ENCODE data around the gene FNDC7. TPM values are rescaled to one million over a fixed set of nuclear protein-coding genes. Genes with fewer than 3 reads are reported as not detected.
"Not testable (repeated sequence)": the region's sequence is repeated elsewhere in the genome, so short reads cannot be mapped to it uniquely, and the experiment has no call there.

Gene FNDC7, protein sequence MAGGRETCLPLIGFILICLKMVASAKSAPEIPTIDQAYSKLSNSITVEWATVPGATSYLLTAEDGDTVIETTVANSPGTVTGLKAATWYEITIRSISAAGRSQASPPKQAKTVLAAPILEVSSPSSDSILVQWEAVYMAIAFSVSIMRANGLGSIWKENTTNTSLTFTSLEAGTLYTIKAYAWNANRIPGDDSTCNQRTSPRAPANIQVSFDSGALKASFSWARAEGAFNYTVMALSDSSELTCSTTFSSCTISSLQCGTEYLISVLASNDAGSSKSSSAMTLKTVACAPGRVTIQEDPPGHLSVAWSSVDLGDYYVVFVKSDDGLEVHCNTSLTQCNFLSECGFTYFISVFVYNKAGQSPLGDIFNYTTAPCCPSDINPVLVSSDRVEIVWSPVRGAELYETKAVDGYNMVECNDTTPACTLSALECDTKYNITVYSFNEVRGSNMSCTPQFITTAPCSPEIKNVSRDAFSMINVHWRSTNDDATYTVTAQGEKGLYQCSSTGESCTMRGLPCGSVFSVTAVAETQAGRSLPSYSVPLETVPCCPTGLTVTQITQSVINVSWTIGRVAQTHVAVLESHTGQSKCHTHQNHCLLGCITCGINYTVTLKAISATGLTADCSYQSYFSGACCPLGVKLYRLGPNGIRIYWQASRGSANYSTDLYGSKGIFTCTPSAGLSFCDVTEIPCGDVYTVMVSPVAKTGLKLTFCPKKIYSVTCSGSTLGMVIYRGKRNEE
- not detected for total RNA-seq

- no peak within 1 kb of the TSS for H3K9ac ChIP-seq (ENCODE audit: low read depth in 1 of 3, low read length in 3 of 3)
- H3K27ac ChIP-seq (ENCODE audit: low read depth, low read length) = no peak within 1 kb of the TSS
- no peaks in the 10 kb centered on the region for H3K9me3 ChIP-seq (ENCODE audit: control insufficient read depth in 3 of 3, low read length in 3 of 3)
- no peak within 1 kb of the TSS for H3K4me3 ChIP-seq (ENCODE audit: low read length in 3 of 3)
- peaks cover 0 to 3% (median 0%) of the 10 kb centered on the region in 3 donors for H3K27me3 ChIP-seq (ENCODE audit: control insufficient read depth in 3 of 3, insufficient read depth in 3 of 3, low read length in 3 of 3)
- H3K36me3 ChIP-seq (ENCODE audit: control insufficient read depth in 3 of 3, insufficient read depth in 3 of 3, low read length in 3 of 3) = no peaks in the 10 kb centered on the region
- no peaks in the 10 kb centered on the region for H3K4me1 ChIP-seq (ENCODE audit: control insufficient read depth in 3 of 3, insufficient read depth in 3 of 3, low read length in 3 of 3)
These were observed at the start of gene FNDC7 for GRCh38 chr1:108712606-108713150. Gene FNDC7, plus strand, starts transcription at chr1:108712908. Its CDS starts 26 bp downstream, at chr1:108712934.

- H3K27ac ChIP-seq (ENCODE audit: low read depth, low read length) = no peak overlapping the region
- H3K27me3 ChIP-seq (ENCODE audit: control insufficient read depth in 3 of 3, insufficient read depth in 3 of 3, low read length in 3 of 3) = no peaks in the 10 kb centered on the region
- H3K4me3 ChIP-seq (ENCODE audit: low read length in 3 of 3) = no peak overlapping the region
- no peak overlapping the region for H3K9ac ChIP-seq (ENCODE audit: low read depth in 1 of 3, low read length in 3 of 3)
- H3K4me1 ChIP-seq (ENCODE audit: control insufficient read depth in 3 of 3, insufficient read depth in 3 of 3, low read length in 3 of 3) = peaks cover 0 to 7% (median 3%) of the 10 kb centered on the region in 3 donors
- H3K36me3 ChIP-seq (ENCODE audit: control insufficient read depth in 3 of 3, insufficient read depth in 3 of 3, low read length in 3 of 3) = no peaks in the 10 kb centered on the region
- no peaks in the 10 kb centered on the region for H3K9me3 ChIP-seq (ENCODE audit: control insufficient read depth in 3 of 3, low read length in 3 of 3)
These were observed 49.6 kb upstream of the FNDC7 start for GRCh38 chr1:108663074-108663473.

DNA sequence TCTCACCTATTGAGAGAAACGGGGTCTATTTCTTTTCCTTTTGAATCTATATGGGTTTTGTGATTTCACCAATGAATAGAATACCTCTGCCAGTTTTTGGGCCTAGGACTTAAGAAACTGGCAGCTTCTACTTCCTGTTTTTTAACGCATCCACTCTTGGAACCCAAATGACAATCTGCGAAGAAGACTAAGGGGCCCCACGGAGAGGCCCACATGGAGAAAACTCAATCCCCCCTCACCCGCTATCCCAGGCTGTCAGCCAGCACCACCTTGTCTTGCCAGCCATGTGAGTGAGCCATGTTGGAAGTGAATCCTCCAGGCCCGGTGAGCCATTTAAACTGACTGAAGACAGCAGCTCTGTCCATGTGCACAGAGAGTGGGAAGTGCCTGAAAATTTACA, 48.2 kb upstream of the FNDC7 start:
- no peaks in the 10 kb centered on the region for H3K36me3 ChIP-seq (ENCODE audit: control insufficient read depth in 3 of 3, insufficient read depth in 3 of 3, low read length in 3 of 3)
- H3K9ac ChIP-seq (ENCODE audit: low read depth in 1 of 3, low read length in 3 of 3) = no peak overlapping the region
- H3K27ac ChIP-seq (ENCODE audit: low read depth, low read length) = no peak overlapping the region
- no peaks in the 10 kb centered on the region for H3K9me3 ChIP-seq (ENCODE audit: control insufficient read depth in 3 of 3, low read length in 3 of 3)
- peaks cover 0 to 7% (median 3%) of the 10 kb centered on the region in 3 donors for H3K4me1 ChIP-seq (ENCODE audit: control insufficient read depth in 3 of 3, insufficient read depth in 3 of 3, low read length in 3 of 3)
- H3K4me3 ChIP-seq (ENCODE audit: low read length in 3 of 3) = no peak overlapping the region
- H3K27me3 ChIP-seq (ENCODE audit: control insufficient read depth in 3 of 3, insufficient read depth in 3 of 3, low read length in 3 of 3) = no peaks in the 10 kb centered on the region

DNA sequence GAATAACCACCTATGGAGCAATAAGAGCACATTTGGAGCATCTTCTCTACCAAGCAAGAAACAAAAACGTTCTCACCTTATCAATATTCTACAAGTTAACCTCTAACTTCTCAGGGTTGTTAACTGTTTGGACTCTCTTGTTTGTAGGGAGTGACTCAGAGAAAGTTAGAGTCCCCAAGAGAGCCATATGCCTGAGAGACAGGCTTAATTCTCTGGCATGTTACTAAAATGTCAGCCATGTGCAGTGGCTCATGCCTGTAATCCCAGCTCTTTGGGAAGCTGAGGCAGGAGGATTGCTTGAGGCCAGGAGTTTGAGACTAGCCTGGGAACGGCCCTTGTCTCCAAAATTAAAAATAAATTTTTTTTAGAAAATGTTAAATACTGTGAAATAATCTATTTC, 47.6 kb upstream of the FNDC7 start:
- no peaks in the 10 kb centered on the region for H3K36me3 ChIP-seq (ENCODE audit: control insufficient read depth in 3 of 3, insufficient read depth in 3 of 3, low read length in 3 of 3)
- no peak overlapping the region for H3K4me3 ChIP-seq (ENCODE audit: low read length in 3 of 3)
- no peaks in the 10 kb centered on the region for H3K9me3 ChIP-seq (ENCODE audit: control insufficient read depth in 3 of 3, low read length in 3 of 3)
- peaks cover 0 to 7% (median 3%) of the 10 kb centered on the region in 3 donors for H3K4me1 ChIP-seq (ENCODE audit: control insufficient read depth in 3 of 3, insufficient read depth in 3 of 3, low read length in 3 of 3)
- H3K27ac ChIP-seq (ENCODE audit: low read depth, low read length) = no peak overlapping the region
- no peaks in the 10 kb centered on the region for H3K27me3 ChIP-seq (ENCODE audit: control insufficient read depth in 3 of 3, insufficient read depth in 3 of 3, low read length in 3 of 3)
- H3K9ac ChIP-seq (ENCODE audit: low read depth in 1 of 3, low read length in 3 of 3) = no peak overlapping the region

GRCh38 chr1:108665771-108666170, 46.9 kb upstream of the FNDC7 start:
- Histone ChIP-seq H3K4me3 (ENCODE audit: low read length in 3 of 3) (no peak overlapping the region), H3K36me3 (ENCODE audit: control insufficient read depth in 3 of 3, insufficient read depth in 3 of 3, low read length in 3 of 3) (no peaks in the 10 kb centered on the region), H3K9ac (ENCODE audit: low read depth in 1 of 3, low read length in 3 of 3) (no peak overlapping the region)

GRCh38 chr1:108667422-108667821, 45.3 kb upstream of the FNDC7 start:
- not testable (repeated sequence) for H3K4me1 ChIP-seq (ENCODE audit: control insufficient read depth in 3 of 3, insufficient read depth in 3 of 3, low read length in 3 of 3); H3K9ac ChIP-seq (ENCODE audit: low read depth in 1 of 3, low read length in 3 of 3); H3K27me3 ChIP-seq (ENCODE audit: control insufficient read depth in 3 of 3, insufficient read depth in 3 of 3, low read length in 3 of 3); H3K9me3 ChIP-seq (ENCODE audit: control insufficient read depth in 3 of 3, low read length in 3 of 3); H3K36me3 ChIP-seq (ENCODE audit: control insufficient read depth in 3 of 3, insufficient read depth in 3 of 3, low read length in 3 of 3); H3K27ac ChIP-seq (ENCODE audit: low read depth, low read length); H3K4me3 ChIP-seq (ENCODE audit: low read length in 3 of 3)

More at GRCh38 chr1:108665771-108666170, 46.9 kb upstream of the FNDC7 start:
- Histone ChIP-seq H3K27ac (ENCODE audit: low read depth, low read length) (no peak overlapping the region), H3K27me3 (ENCODE audit: control insufficient read depth in 3 of 3, insufficient read depth in 3 of 3, low read length in 3 of 3) (peaks cover 0 to 5% (median 4%) of the 10 kb centered on the region in 3 donors), H3K9me3 (ENCODE audit: control insufficient read depth in 3 of 3, low read length in 3 of 3) (no peaks in the 10 kb centered on the region), H3K4me1 (ENCODE audit: control insufficient read depth in 3 of 3, insufficient read depth in 3 of 3, low read length in 3 of 3) (peaks cover 0 to 7% (median 3%) of the 10 kb centered on the region in 3 donors)

DNA sequence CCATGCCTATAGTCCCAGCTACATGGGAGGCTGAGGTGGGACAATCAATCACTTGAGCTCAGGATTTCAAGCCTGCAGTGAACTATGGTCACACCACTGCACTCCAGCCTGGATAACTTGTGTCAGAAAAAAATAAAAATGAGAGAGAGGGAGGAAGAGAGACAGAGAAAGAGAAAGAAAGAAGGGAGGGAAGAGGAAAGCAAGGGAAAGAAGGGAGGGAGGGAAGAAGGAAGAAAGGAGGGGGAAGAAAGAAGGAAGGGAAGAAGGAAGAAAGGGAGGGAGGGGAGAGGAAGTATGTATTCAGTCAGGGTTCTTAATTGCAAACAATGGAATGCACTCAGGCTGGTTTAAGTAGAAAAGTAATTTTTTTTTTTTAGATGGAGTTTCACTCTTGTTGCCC, 43.9 kb upstream of the FNDC7 start:
- H3K4me1 ChIP-seq (ENCODE audit: control insufficient read depth in 3 of 3, insufficient read depth in 3 of 3, low read length in 3 of 3) = no peaks in the 10 kb centered on the region
- H3K4me3 ChIP-seq (ENCODE audit: low read length in 3 of 3) = no peak overlapping the region

DNA sequence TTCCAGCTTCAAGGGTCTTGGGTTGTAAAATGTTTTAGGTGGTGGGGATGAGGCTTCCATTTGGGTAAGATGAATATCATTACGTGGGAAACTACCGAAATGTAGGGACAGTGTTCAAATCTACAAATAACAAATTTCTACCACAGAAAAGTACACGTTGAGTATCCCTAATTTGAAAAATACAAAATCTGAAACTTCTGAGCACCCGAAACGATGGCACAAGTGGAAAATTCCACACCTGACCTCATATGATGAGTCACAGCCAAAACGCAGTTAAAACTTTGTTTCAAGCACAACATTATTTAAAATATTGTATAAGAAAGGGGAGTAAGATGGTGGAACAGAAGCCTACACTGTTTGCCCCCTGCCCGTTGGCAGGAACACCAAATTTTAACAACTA, 43.0 kb upstream of the FNDC7 start:
- no peak overlapping the region for H3K27ac ChIP-seq (ENCODE audit: low read depth, low read length)

More for the DNA sequence above, 43.9 kb upstream of the FNDC7 start:
- Histone ChIP-seq H3K9me3 (ENCODE audit: control insufficient read depth in 3 of 3, low read length in 3 of 3) (no peaks in the 10 kb centered on the region), H3K27ac (ENCODE audit: low read depth, low read length) (no peak overlapping the region), H3K27me3 (ENCODE audit: control insufficient read depth in 3 of 3, insufficient read depth in 3 of 3, low read length in 3 of 3) (peaks cover 0 to 10% (median 5%) of the 10 kb centered on the region in 3 donors), H3K36me3 (ENCODE audit: control insufficient read depth in 3 of 3, insufficient read depth in 3 of 3, low read length in 3 of 3) (no peaks in the 10 kb centered on the region), H3K9ac (ENCODE audit: low read depth in 1 of 3, low read length in 3 of 3) (no peak overlapping the region)

GRCh38 chr1:108670131-108670773, 42.5 kb upstream of the FNDC7 start:
- H3K9ac ChIP-seq (ENCODE audit: low read depth in 1 of 3, low read length in 3 of 3) = no peak overlapping the region
- H3K9me3 ChIP-seq (ENCODE audit: control insufficient read depth in 3 of 3, low read length in 3 of 3) = no peaks in the 10 kb centered on the region
- no peaks in the 10 kb centered on the region for H3K4me1 ChIP-seq (ENCODE audit: control insufficient read depth in 3 of 3, insufficient read depth in 3 of 3, low read length in 3 of 3)
- H3K27ac ChIP-seq (ENCODE audit: low read depth, low read length) = no peak overlapping the region
- no peak overlapping the region for H3K4me3 ChIP-seq (ENCODE audit: low read length in 3 of 3)
- H3K36me3 ChIP-seq (ENCODE audit: control insufficient read depth in 3 of 3, insufficient read depth in 3 of 3, low read length in 3 of 3) = no peaks in the 10 kb centered on the region
- H3K27me3 ChIP-seq (ENCODE audit: control insufficient read depth in 3 of 3, insufficient read depth in 3 of 3, low read length in 3 of 3) = peaks cover 0 to 10% (median 5%) of the 10 kb centered on the region in 3 donors

More for the DNA sequence above, 43.0 kb upstream of the FNDC7 start:
- Histone ChIP-seq H3K27me3 (ENCODE audit: control insufficient read depth in 3 of 3, insufficient read depth in 3 of 3, low read length in 3 of 3) (peaks cover 0 to 10% (median 5%) of the 10 kb centered on the region in 3 donors), H3K9ac (ENCODE audit: low read depth in 1 of 3, low read length in 3 of 3) (no peak overlapping the region), H3K9me3 (ENCODE audit: control insufficient read depth in 3 of 3, low read length in 3 of 3) (no peaks in the 10 kb centered on the region), H3K4me3 (ENCODE audit: low read length in 3 of 3) (no peak overlapping the region), H3K36me3 (ENCODE audit: control insufficient read depth in 3 of 3, insufficient read depth in 3 of 3, low read length in 3 of 3) (no peaks in the 10 kb centered on the region), H3K4me1 (ENCODE audit: control insufficient read depth in 3 of 3, insufficient read depth in 3 of 3, low read length in 3 of 3) (no peaks in the 10 kb centered on the region)
